ENCODE data around the gene NBR1.

DNA sequence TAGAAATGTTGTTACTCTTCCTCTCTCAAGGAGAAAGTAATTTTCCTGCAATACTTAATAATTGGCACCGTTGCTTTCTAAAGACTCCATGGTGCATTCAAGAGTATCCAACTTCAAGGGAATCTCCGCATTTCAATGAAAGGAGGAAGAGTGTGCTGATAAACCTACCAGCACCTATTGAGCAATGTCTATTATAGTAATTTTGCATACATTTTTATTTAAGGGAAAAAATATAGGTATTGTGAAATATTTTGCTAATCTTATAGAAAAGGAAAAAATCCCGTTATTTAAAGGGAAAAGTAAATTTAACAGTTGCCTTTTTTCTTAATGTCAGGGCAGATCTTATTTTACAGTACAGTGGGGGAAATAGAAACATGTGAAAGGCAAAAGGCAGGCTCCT is 39.6 kb downstream of the NBR1 start:
- TF ChIP-seq, protein P1, sequence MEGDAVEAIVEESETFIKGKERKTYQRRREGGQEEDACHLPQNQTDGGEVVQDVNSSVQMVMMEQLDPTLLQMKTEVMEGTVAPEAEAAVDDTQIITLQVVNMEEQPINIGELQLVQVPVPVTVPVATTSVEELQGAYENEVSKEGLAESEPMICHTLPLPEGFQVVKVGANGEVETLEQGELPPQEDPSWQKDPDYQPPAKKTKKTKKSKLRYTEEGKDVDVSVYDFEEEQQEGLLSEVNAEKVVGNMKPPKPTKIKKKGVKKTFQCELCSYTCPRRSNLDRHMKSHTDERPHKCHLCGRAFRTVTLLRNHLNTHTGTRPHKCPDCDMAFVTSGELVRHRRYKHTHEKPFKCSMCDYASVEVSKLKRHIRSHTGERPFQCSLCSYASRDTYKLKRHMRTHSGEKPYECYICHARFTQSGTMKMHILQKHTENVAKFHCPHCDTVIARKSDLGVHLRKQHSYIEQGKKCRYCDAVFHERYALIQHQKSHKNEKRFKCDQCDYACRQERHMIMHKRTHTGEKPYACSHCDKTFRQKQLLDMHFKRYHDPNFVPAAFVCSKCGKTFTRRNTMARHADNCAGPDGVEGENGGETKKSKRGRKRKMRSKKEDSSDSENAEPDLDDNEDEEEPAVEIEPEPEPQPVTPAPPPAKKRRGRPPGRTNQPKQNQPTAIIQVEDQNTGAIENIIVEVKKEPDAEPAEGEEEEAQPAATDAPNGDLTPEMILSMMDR (IDR thresholded peaks at IDR 0.05) = no peak
- TF ChIP-seq POLR2A (IDR thresholded peaks at IDR 0.05) = no peak

All from thyroid gland (tissue), 4 donors.